SK-N-MC (cell line): Measurements from ENCODE around the gene ATG5.

Experiments
- EZH2 ChIP-seq: fragments of 200-600 bp; sonication (generic); IDR thresholded peaks from one replicate; pipeline ENCODE4 v1.6.1; 2017; ENCODE audit warnings: antibody characterized with exemption
- FOXP2 ChIP-seq: optimal IDR thresholded peaks from 2 replicates; pipeline ENCODE3; 2011; ENCODE audit warnings: mild to moderate bottlenecking, moderate library complexity; ENCODE audit not compliant: insufficient read depth; ENCODE audit errors: extremely low read length, control extremely low read depth
- POLR2AphosphoS5 ChIP-seq: IDR thresholded peaks from 2 replicates; pipeline ENCODE4 v1.6.1; 2012; ENCODE audit warnings: mild to moderate bottlenecking, low read depth, low read length, borderline replicate concordance

- TF ChIP-seq EZH2 (no peak), POLR2AphosphoS5 (no peak), FOXP2 (no peak)
Measured at GRCh38 chr6:106258726-106259125, 66.8 kb downstream of the ATG5 start.
